KMS-11 (cell line): Measurements from ENCODE around the gene TENM4.

Experiments used
- H2AFZ ChIP-seq: fragments of 200-600 bp; sonication (generic); 2 replicates; pipeline ENCODE4 v1.6.1; 2016; ENCODE audit warnings: antibody characterized with exemption, mixed run types, low read depth
- H3K27ac ChIP-seq: fragments of 200-600 bp; sonication (generic); 2 replicates; pipeline ENCODE4 v1.6.1; 2016; ENCODE audit warnings: mild to moderate bottlenecking, mixed run types
- H3K27me3 ChIP-seq: fragments of 200-600 bp; sonication (generic); 2 replicates; pipeline ENCODE4 v1.6.1; 2017; ENCODE audit warnings: mild to moderate bottlenecking, low read depth, mixed run types, moderate library complexity; ENCODE audit not compliant: insufficient read depth
- H3K36me3 ChIP-seq: fragments of 200-600 bp; sonication (generic); 2 replicates; pipeline ENCODE4 v1.6.1; 2017; ENCODE audit warnings: mild to moderate bottlenecking, mixed run types; ENCODE audit not compliant: insufficient read depth
- H3K4me1 ChIP-seq: fragments of 200-600 bp; sonication (generic); 2 replicates; pipeline ENCODE4 v1.6.1; 2016; ENCODE audit warnings: mild to moderate bottlenecking, low read depth, mixed run types; ENCODE audit not compliant: poor library complexity, severe bottlenecking
- H3K4me2 ChIP-seq: fragments of 200-600 bp; sonication (generic); 2 replicates; pipeline ENCODE4 v1.7.0; 2016; ENCODE audit warnings: mild to moderate bottlenecking, mixed run types
- H3K4me3 ChIP-seq: fragments of 200-600 bp; sonication (generic); IDR thresholded peaks from 2 replicates; pipeline ENCODE4 v1.6.1; 2017; ENCODE audit warnings: low read depth, low read length, mixed read lengths; ENCODE audit not compliant: insufficient read depth
- H3K79me2 ChIP-seq: fragments of 200-600 bp; sonication (generic); 2 replicates; pipeline ENCODE4 v1.6.1; 2016; ENCODE audit warnings: low read depth, mixed run types; ENCODE audit not compliant: insufficient read depth
- H3K9ac ChIP-seq: fragments of 200-600 bp; sonication (generic); 2 replicates; pipeline ENCODE4 v1.6.1; 2016; ENCODE audit warnings: mild to moderate bottlenecking, mixed run types
- H4K20me1 ChIP-seq: fragments of 200-600 bp; sonication (generic); 2 replicates; pipeline ENCODE4 v1.6.1; 2016; ENCODE audit warnings: mild to moderate bottlenecking, mixed run types; ENCODE audit not compliant: insufficient read depth
- CTCF ChIP-seq: fragments of 200-600 bp; sonication (generic); conservative IDR thresholded peaks from 2 replicates; pipeline ENCODE4 v1.6.1; 2017; ENCODE audit warnings: low read depth, mild to moderate bottlenecking, antibody characterized with exemption, low read length, moderate library complexity, mixed read lengths

TENM4 gene

DNA sequence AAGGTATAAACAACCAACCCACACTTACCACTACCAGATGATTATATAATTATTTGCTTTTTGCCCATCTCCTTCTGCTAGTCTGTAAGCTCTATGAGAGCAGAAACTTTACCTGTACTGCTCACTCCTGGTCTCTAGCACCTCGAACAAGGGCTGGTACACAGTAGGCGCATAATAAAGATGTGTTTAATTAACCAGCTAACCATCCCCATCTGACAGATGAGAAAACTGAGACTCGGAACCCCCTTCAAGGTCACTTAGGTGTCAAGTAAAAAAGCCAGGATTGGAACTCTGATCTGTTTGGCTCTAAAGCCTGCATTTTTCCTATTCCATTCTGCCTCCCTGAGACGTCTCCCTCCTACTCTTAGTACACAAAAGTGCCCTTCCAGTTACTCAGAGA, 370.3 kb downstream of the TENM4 start:
- H3K4me2 ChIP-seq: no peak overlapping the region
- no peak overlapping the region for H2AFZ ChIP-seq
- no peaks in the 10 kb centered on the region for H3K27me3 ChIP-seq
- no peaks in the 10 kb centered on the region for H3K36me3 ChIP-seq
- no peaks in the 10 kb centered on the region for H4K20me1 ChIP-seq
- no peak for TF ChIP-seq CTCF
- no peak overlapping the region for H3K9ac ChIP-seq
- no peak overlapping the region for H3K27ac ChIP-seq
- no peak overlapping the region for H3K4me3 ChIP-seq
- no peaks in the 10 kb centered on the region for H3K4me1 ChIP-seq
- H3K79me2 ChIP-seq: no peaks in the 10 kb centered on the region

- H3K4me1 ChIP-seq: no peaks in the 10 kb centered on the region
Measured at GRCh38 chr11:79069504-79069903, 371.3 kb downstream of the TENM4 start.

DNA sequence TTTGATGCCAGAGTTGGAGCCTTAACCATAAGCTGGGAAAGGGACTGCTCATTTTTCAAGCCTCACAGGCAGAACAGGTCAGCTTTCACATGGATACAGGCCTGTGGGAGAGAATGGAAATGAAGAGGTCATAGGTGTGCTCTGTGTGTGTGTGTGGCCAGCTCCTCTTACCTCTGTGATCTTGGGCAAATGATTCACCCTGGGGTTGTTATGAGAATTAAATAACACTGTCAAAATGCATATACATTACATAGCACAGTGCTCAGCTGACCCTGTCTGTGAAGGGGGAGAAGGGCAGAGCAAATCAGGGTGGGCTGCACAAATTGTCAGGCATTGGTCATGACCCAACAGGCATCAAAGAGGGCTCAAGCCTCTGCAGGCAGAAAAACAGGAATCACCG, 372.5 kb downstream of the TENM4 start:
- Histone ChIP-seq H2AFZ (no peak overlapping the region), H3K36me3 (no peaks in the 10 kb centered on the region), H3K4me1 (no peaks in the 10 kb centered on the region), H3K27ac (no peak overlapping the region), H3K9ac (no peak overlapping the region), H3K27me3 (no peaks in the 10 kb centered on the region), H3K4me3 (no peak overlapping the region), H3K4me2 (no peak overlapping the region), H3K79me2 (no peaks in the 10 kb centered on the region), H4K20me1 (no peaks in the 10 kb centered on the region)
- no peak for TF ChIP-seq CTCF

More at GRCh38 chr11:79069504-79069903, 371.3 kb downstream of the TENM4 start:
- Histone ChIP-seq H3K27me3 (no peaks in the 10 kb centered on the region), H3K9ac (no peak overlapping the region), H3K79me2 (no peaks in the 10 kb centered on the region), H3K27ac (no peak overlapping the region), H4K20me1 (no peaks in the 10 kb centered on the region), H3K36me3 (no peaks in the 10 kb centered on the region), H2AFZ (no peak overlapping the region), H3K4me3 (no peak overlapping the region), H3K4me2 (no peak overlapping the region)
- TF ChIP-seq CTCF: no peak

- H3K4me1 ChIP-seq: no peaks in the 10 kb centered on the region
Measured at GRCh38 chr11:79067352-79067679, 373.5 kb downstream of the TENM4 start.

More at GRCh38 chr11:79067352-79067679, 373.5 kb downstream of the TENM4 start:
- Histone ChIP-seq H3K36me3 (no peaks in the 10 kb centered on the region), H3K27me3 (no peaks in the 10 kb centered on the region), H4K20me1 (no peaks in the 10 kb centered on the region), H3K27ac (no peak overlapping the region), H3K4me2 (no peak overlapping the region), H3K4me3 (no peak overlapping the region), H2AFZ (no peak overlapping the region), H3K9ac (no peak overlapping the region), H3K79me2 (no peaks in the 10 kb centered on the region)
- no peak for TF ChIP-seq CTCF
